HCT116 (cell line): ENCODE data around the gene ENHO. TPM values are rescaled to one million over a fixed set of nuclear protein-coding genes. Genes with fewer than 3 reads are reported as not detected.

Experiments used
- ATAC-seq: fragments of 200-7000 bp; cut with Tn5 transposase; 2 replicates; pipeline ENCODE4 v1.9.1; 2020; ENCODE audit warnings: mild to moderate bottlenecking, moderate library complexity
- BruUV-seq: library from RNA; stranded (reverse); fragments of 400-500 nt; replicated peaks from 2 replicates; lab custom pipeline; 2021; lab: Mats Ljungman, UMichigan
- CTCF ChIA-PET: fragments of 300-600 bp; sonication (Branson Sonifier 250); formaldehyde crosslinking; loops from one replicate; lab custom pipeline; 2021; ENCODE audit warnings: antibody characterized with exemption; lab: Charles Lee
- POLR2A ChIA-PET: fragments of 300-600, 350-600 bp; sonication (Branson Sonifier 250); formaldehyde crosslinking; loops from one replicate; lab custom pipeline; 2021; ENCODE audit warnings: antibody characterized with exemption; lab: Charles Lee
- RAD21 ChIA-PET, 2 experiments: fragments of 300-600 bp; sonication (Branson Sonifier 250); formaldehyde crosslinking; loops; one replicate each; lab custom pipeline; 2023; ENCODE audit warnings: low total read pairs in 2 of 2; ENCODE audit not compliant: uncharacterized antibody in 2 of 2, unreplicated experiment in 2 of 2, low non-redundant PET in 1 of 2; lab: Charles Lee
- DNase-seq: peaks from one replicate; pipeline ENCODE4 v3.0.0-alpha.2; 2010; ENCODE audit warnings: low read depth, low spot score
- H2AFZ ChIP-seq: fragments of 200-600 bp; shearing (Covaris generic), sonication (generic); 2 replicates; pipeline ENCODE4 v1.6.1; 2017; ENCODE audit warnings: low read depth, mixed run types, mixed read lengths, antibody characterized with exemption, low read length; ENCODE audit not compliant: poor library complexity, severe bottlenecking
- H3K27ac ChIP-seq: 2 replicates; pipeline ENCODE4 v1.5.1; 2012; ENCODE audit warnings: low read depth, low read length
- H3K27me3 ChIP-seq: fragments of 200-600 bp; sonication (generic); 2 replicates; pipeline ENCODE4 v1.6.1; 2016; ENCODE audit warnings: mixed run types, low read length, mixed read lengths; ENCODE audit not compliant: insufficient read depth
- H3K36me3 ChIP-seq, 2 experiments: fragments of 200-500 bp in 1 of 2; fragments of 200-600 bp in 1 of 2; sonication (Bioruptor generic) in 1 of 2; sonication (generic) in 1 of 2; 2 replicates each; pipeline versions ENCODE4 v1.5.1 to v1.6.1; 2014 to 2016; ENCODE audit warnings: low read length in 2 of 2, inconsistent platforms in 1 of 2, mixed read lengths in 1 of 2, mixed run types in 1 of 2; ENCODE audit not compliant: insufficient read depth in 2 of 2, control insufficient read depth in 1 of 2
- H3K4me1 ChIP-seq, 2 experiments: fragments of 200-600 bp in 1 of 2; sonication (generic) in 1 of 2; 2 replicates each; pipeline versions ENCODE4 v1.5.1 to v1.6.1; 2012 to 2017; ENCODE audit warnings: low read length in 2 of 2, inconsistent platforms in 1 of 2, mild to moderate bottlenecking in 1 of 2, mixed read lengths in 1 of 2, mixed run types in 1 of 2, moderate library complexity in 1 of 2; ENCODE audit not compliant: insufficient read depth in 2 of 2, control insufficient read depth in 1 of 2
- H3K4me2 ChIP-seq: fragments of 200-600 bp; sonication (generic); 2 replicates; pipeline ENCODE4 v1.6.1; 2017; ENCODE audit warnings: mixed run types, low read length, mixed read lengths
- H3K4me3 ChIP-seq, 2 experiments: fragments of 200-600 bp in 1 of 2; sonication (generic) in 1 of 2; replicated peaks in 1 of 2; 2 replicates each; pipeline ENCODE4 v1.5.1; 2011 to 2016; ENCODE audit warnings: low read length in 2 of 2, control low read depth in 1 of 2, low read depth in 1 of 2, mild to moderate bottlenecking in 1 of 2, mixed read lengths in 1 of 2, mixed run types in 1 of 2
- H3K79me2 ChIP-seq: fragments of 200-600 bp; sonication (generic); 2 replicates; pipeline ENCODE4 v1.6.1; 2017; ENCODE audit warnings: mild to moderate bottlenecking, mixed run types, low read length, moderate library complexity, mixed read lengths; ENCODE audit not compliant: insufficient read depth
- H3K9ac ChIP-seq: fragments of 200-600 bp; sonication (generic); 2 replicates; pipeline ENCODE4 v1.6.1; 2016; ENCODE audit warnings: low read length, mixed read lengths
- H3K9me2 ChIP-seq: fragments of 200-600 bp; sonication (generic), shearing (Covaris generic); 2 replicates; pipeline ENCODE4 v1.6.1; 2017; ENCODE audit warnings: mixed run types, mild to moderate bottlenecking, moderate library complexity; ENCODE audit not compliant: insufficient read depth
- H3K9me3 ChIP-seq, 2 experiments: fragments of 200-500 bp in 1 of 2; fragments of 200-600 bp in 1 of 2; sonication (Bioruptor generic) in 1 of 2; sonication (generic) in 1 of 2; 2 replicates each; pipeline ENCODE4 v1.6.1; 2014 to 2017; ENCODE audit warnings: low read length in 2 of 2, mixed read lengths in 2 of 2, inconsistent platforms in 1 of 2, low read depth in 1 of 2, mild to moderate bottlenecking in 1 of 2, mixed run types in 1 of 2, moderate library complexity in 1 of 2; ENCODE audit not compliant: control insufficient read depth in 1 of 2, insufficient read depth in 1 of 2
- H4K20me1 ChIP-seq: fragments of 200-600 bp; sonication (generic), shearing (Covaris generic); 2 replicates; pipeline ENCODE4 v1.6.1; 2017; ENCODE audit warnings: mixed run types, mild to moderate bottlenecking, moderate library complexity; ENCODE audit not compliant: insufficient read depth
- CBX3 ChIP-seq: IDR thresholded peaks from 2 replicates; pipeline ENCODE4 v1.6.1; 2012; ENCODE audit warnings: low read depth
- CEBPB ChIP-seq: IDR thresholded peaks from 2 replicates; pipeline ENCODE4 v1.6.1; 2012; ENCODE audit warnings: low read depth
- EGR1 ChIP-seq: IDR thresholded peaks from 2 replicates; pipeline ENCODE4 v1.6.1; 2012; ENCODE audit warnings: low read depth
- ELF1 ChIP-seq: IDR thresholded peaks from 2 replicates; pipeline ENCODE4 v1.6.1; 2012; ENCODE audit warnings: low read depth, borderline replicate concordance
- EZH2 ChIP-seq: fragments of 200-600 bp; sonication (generic); IDR thresholded peaks from 2 replicates; pipeline ENCODE4 v1.6.1; 2017; ENCODE audit warnings: antibody characterized with exemption, mixed run types
- POLR2A ChIP-seq: IDR thresholded peaks from 2 replicates; pipeline ENCODE4 v1.7.0; 2011; ENCODE audit warnings: borderline replicate concordance; ENCODE audit not compliant: insufficient read depth, insufficient read length; ENCODE audit errors: extremely low read depth
- RAD21 ChIP-seq: IDR thresholded peaks from 2 replicates; pipeline ENCODE4 v1.6.1; 2012; ENCODE audit warnings: low read depth, mild to moderate bottlenecking
- SIN3A ChIP-seq: IDR thresholded peaks from 2 replicates; pipeline ENCODE4 v1.6.1; 2012; ENCODE audit warnings: low read depth
- SP1 ChIP-seq: IDR thresholded peaks from 2 replicates; pipeline ENCODE4 v1.6.1; 2012; ENCODE audit warnings: low read depth
- SRF ChIP-seq: IDR thresholded peaks from 2 replicates; pipeline ENCODE4 v1.6.1; 2012; ENCODE audit warnings: low read depth
- TCF7L2 ChIP-seq: IDR thresholded peaks from 2 replicates; pipeline ENCODE4 v1.7.0; 2011; ENCODE audit warnings: borderline replicate concordance, inconsistent platforms; ENCODE audit not compliant: insufficient read depth, insufficient read length; ENCODE audit errors: extremely low read depth
- ZBTB33 ChIP-seq: IDR thresholded peaks from 2 replicates; pipeline ENCODE4 v1.6.1; 2011; ENCODE audit warnings: mild to moderate bottlenecking, low read length, moderate library complexity; ENCODE audit not compliant: insufficient replicate concordance; ENCODE audit errors: extremely low read depth
- ZFX ChIP-seq: fragments of 450-650 bp; IDR thresholded peaks from 2 replicates; pipeline ENCODE4 v1.6.1; 2017
- intact Hi-C: fragments of 100-400 bp; cut with micrococcal nuclease; formaldehyde crosslinking; loops from 2 replicates; pipeline ENCODE4 v1.10.0; 2022
- total RNA-seq: library from RNA; stranded (reverse); gene quantifications from one replicate; pipeline ENCODE4 v1.2.1, GENCODE V29; 2021; ENCODE audit not compliant: unreplicated experiment
- TF ChIP-seq, protein P1 (sequence below): IDR thresholded peaks from 2 replicates; pipeline ENCODE4 v1.6.1; 2012

Gene ENHO
- total RNA-seq, 1 experiment from 2014 or later: 6.1 TPM

GRCh38 chr9:34520096-34520495, 2.7 kb downstream of the ENHO start:
- ChIA-PET CTCF (interaction anchor here (1.6 to 2.0 kb wide), 4 partner anchors 26 to 84 kb away, joined by 4 to 8 read pairs (median 7); no protein-coding TSS in a partner anchor), POLR2A (no interaction called here), RAD21 (no interaction called here)
- no peaks in the 10 kb centered on the region for H3K36me3 ChIP-seq
- no peak overlapping the region for H3K4me2 ChIP-seq
- DNase-seq (no peak), ATAC-seq (no peak)
- H2AFZ ChIP-seq: no peak overlapping the region
- H3K27me3 ChIP-seq: peaks cover 4% of the 10 kb centered on the region; the same call in 1 of the 2 replicates
- no peaks in the 10 kb centered on the region for H3K79me2 ChIP-seq
- peaks cover 8 to 17% of the 10 kb centered on the region in 2 experiments; a peak in 3 of 4 replicates for H3K4me1 ChIP-seq
- no peak overlapping the region for H3K27ac ChIP-seq
- TF ChIP-seq EGR1 (no peak), ELF1 (no peak), SP1 (no peak), TCF7L2 (no peak), RAD21 (no peak), CBX3 (no peak), CEBPB (no peak), POLR2A (no peak), SRF (no peak), SIN3A (no peak)
- BruUV-seq: no TSS peak
- H3K9me2 ChIP-seq: no peaks in the 10 kb centered on the region
- no peaks in the 10 kb centered on the region for H3K9me3 ChIP-seq
- H3K9ac ChIP-seq: no peak overlapping the region
- intact Hi-C loops: no loop called here
- no peaks in the 10 kb centered on the region for H4K20me1 ChIP-seq
- H3K4me3 ChIP-seq: no peak overlapping the region

DNA sequence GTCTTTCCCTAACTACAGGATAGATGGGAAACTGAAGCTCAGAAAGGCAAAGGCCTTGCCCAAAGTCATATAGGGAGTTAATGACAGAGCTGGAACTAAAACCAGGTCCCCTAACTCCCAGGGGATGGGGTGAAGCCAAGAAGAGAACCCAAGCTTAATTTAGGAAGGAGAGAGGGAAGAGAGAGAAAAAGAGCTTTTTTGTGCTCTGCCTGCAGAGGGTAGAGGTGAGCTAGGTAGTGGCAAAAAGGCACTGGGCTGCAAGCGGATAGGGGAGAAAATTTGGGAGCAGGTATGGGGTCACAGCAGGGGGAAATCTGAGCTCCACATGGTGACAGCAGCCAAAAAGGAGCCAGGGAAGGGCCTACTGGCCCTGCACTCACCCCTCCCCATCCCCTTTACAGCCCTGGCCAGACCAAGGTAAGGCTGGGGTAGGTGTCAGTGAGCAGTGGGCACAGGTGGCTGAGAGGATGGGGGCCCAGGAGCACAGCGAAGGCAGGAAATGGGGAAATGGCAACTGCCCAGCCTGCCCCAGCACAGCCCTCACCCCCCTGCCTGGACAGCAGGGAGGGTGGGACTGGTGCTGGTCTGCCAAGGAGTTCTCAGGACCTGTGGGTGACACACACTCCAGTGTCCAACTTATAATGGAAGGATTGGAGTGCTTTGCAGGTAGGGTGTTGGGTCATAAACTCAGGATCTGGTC, 3.3 kb downstream of the ENHO start:
- RAD21 ChIA-PET: no interaction called here
- intact Hi-C loops: no loop called here
- no peak for ATAC-seq
- Histone ChIP-seq H3K27ac (no peak overlapping the region), H2AFZ (no peak overlapping the region), H3K9me2 (no peaks in the 10 kb centered on the region), H3K4me1 (peaks cover 8 to 17% of the 10 kb centered on the region in 2 experiments; a peak in 3 of 4 replicates), H3K9me3 (no peaks in the 10 kb centered on the region), H3K4me3 (no peak overlapping the region), H3K27me3 (peaks cover 2% of the 10 kb centered on the region; the same call in 1 of the 2 replicates), H3K79me2 (no peaks in the 10 kb centered on the region), H4K20me1 (no peaks in the 10 kb centered on the region), H3K9ac (no peak overlapping the region), H3K36me3 (no peaks in the 10 kb centered on the region), H3K4me2 (no peak overlapping the region)
- DNase-seq: no peak
- POLR2A ChIA-PET: no interaction called here
- CTCF ChIA-PET: interaction anchor here (1.6 to 2.0 kb wide), 4 partner anchors 27 to 84 kb away, joined by 4 to 8 read pairs (median 7); no protein-coding TSS in a partner anchor
- no TSS peak for BruUV-seq
- TF ChIP-seq EZH2 (no peak), SIN3A (no peak), POLR2A (no peak), ZFX (no peak), SP1 (no peak), CEBPB (no peak), ZBTB33 (no peak), ELF1 (no peak), TCF7L2 (no peak)
- TF ChIP-seq, protein P1, sequence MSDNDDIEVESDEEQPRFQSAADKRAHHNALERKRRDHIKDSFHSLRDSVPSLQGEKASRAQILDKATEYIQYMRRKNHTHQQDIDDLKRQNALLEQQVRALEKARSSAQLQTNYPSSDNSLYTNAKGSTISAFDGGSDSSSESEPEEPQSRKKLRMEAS: no peak
